Adrenal gland (tissue), 12 donors: ENCODE measurements around the gene STAG2. TPM values are rescaled to one million over a fixed set of nuclear protein-coding genes. Genes with fewer than 3 reads are reported as not detected.

ENCODE experiments used
- DNase-seq, 7 donors: peaks; one replicate each; pipeline ENCODE4 v3.0.0-alpha.2; 2019 to 2020
- H3K27ac ChIP-seq, 5 donors: fragments of 200-600 bp; sonication (generic) in 4 of 5; 1 replicate in 3 of 5; 2 replicates in 2 of 5; pipeline versions ENCODE4 v1.5.1 to v1.8.0; 2016 to 2020; ENCODE audit warnings: mild to moderate bottlenecking in 1 of 5
- H3K27me3 ChIP-seq: fragments of 200-600 bp; 2 replicates; pipeline ENCODE4 v1.8.0; 2021
- H3K36me3 ChIP-seq, 2 donors: fragments of 200-600 bp; replicated peaks in 1 of 2; 1 replicate in 1 of 2; 2 replicates in 1 of 2; pipeline versions ENCODE4 v1.5.1 to v1.8.0; 2018 to 2022
- H3K4me1 ChIP-seq, 2 donors: fragments of 200-600 bp; replicated peaks in 1 of 2; 1 replicate in 1 of 2; 2 replicates in 1 of 2; pipeline versions ENCODE4 v1.5.1 to v1.8.0; 2018 to 2021
- H3K4me3 ChIP-seq, 4 donors: fragments of 200-600 bp; sonication (generic) in 3 of 4; one replicate each; pipeline ENCODE4 v1.5.1; 2016 to 2018
- H3K9me3 ChIP-seq, 3 donors: fragments of 200-600 bp; sonication (generic) in 1 of 3; replicated peaks in 1 of 3; 1 replicate in 2 of 3; 2 replicates in 1 of 3; pipeline versions ENCODE4 v1.5.1 to v1.8.0; 2016 to 2021
- POLR2A ChIP-seq, 2 donors: fragments of 450-650 bp; IDR thresholded peaks; one replicate each; pipeline ENCODE4 v1.6.1; 2017; ENCODE audit warnings: antibody characterized with exemption in 2 of 2, mild to moderate bottlenecking in 2 of 2, moderate library complexity in 1 of 2
- WGBS, 4 donors: extraction: QIAGEN DNeasy Blood & Tissue Kit in 2 of 4; methylation state at CpG; one replicate each; pipeline versions ENCODE4 v1.1.5 to v1.1.7; 2013 to 2017; 5-methylcytosine and 5-hydroxymethylcytosine counted together
- intact Hi-C, 2 donors: fragments of 100-400 bp; cut with DNase I; formaldehyde crosslinking; loops; one replicate each; pipeline versions ENCODE4 v1.14.1 to v1.15.0; 2022 to 2023
- polyA plus RNA-seq, 3 donors: library from polyadenylated mRNA; stranded (reverse); fragments of 200-250 nt in 2 of 3; fragments of 350-450 nt in 1 of 3; fragmentation: Illumina TruSeq in 1 of 3; extraction: RNeasy Lipid Tissue Mini Kit (QIAGEN cat#74804) in 1 of 3; gene quantifications; one replicate each; pipeline ENCODE4 v1.2.3, GENCODE V29; 2013 to 2014
- total RNA-seq, 9 donors: library from RNA; depleted of rRNA in 4 of 9; stranded (reverse); fragments of >200 nt in 4 of 9; fragments of 120-200 nt in 1 of 9; fragmentation: NEBNext Ultra II Directional in 1 of 9; extraction: Animal tissue kit (Norgen Biotek cat#: 25700) in 1 of 9; gene quantifications; one replicate each; pipeline versions ENCODE4 v1.1.0 to v1.2.4, GENCODE V29; 2013 to 2023
- TF ChIP-seq, protein P1 (sequence below), 6 experiments: fragments of 450-650 bp in 4 of 6; fragments of 200-600 bp in 2 of 6; sonication (generic) in 1 of 6; IDR thresholded peaks; 1 replicate in 5 of 6; 2 replicates in 1 of 6; pipeline versions ENCODE4 v1.5.1 to v1.8.0; 2016 to 2021; ENCODE audit warnings: antibody characterized with exemption in 6 of 6, mild to moderate bottlenecking in 2 of 6, moderate library complexity in 1 of 6
- donor health status: healthy with polysubstance abuse.
- donor health status: Bipolar disorder and iron deficiency.
- donor health status: DM: yes; HTN: yes; CAD: no.
- donor health status: DM: no; HTN: no; CAD: no.
- donor health status: DM: no; HTN: no; CAD: no.
- donor health status: DM: yes; HTN: yes; CAD: no.

STAG2 gene
- total and polyA plus RNA-seq, 12 donors, result 12.6 to 71.5 (median 54.9) TPM

DNA sequence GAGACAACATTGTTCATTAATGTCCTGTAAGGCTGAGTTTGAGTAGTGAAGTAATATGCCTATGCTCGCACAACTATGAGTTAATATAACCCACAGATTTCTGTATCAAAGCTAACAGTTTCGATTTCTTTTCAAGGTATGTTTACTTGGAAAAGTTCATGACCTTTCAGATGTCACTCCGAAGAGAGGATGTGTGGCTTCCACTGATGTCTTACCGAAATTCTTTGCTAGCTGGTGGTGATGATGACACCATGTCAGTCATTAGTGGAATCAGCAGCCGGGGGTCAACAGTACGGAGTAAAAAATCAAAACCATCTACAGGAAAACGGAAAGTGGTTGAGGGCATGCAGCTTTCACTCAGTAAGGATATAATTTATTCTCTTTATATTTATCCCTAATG lies 124.9 kb downstream of the STAG2 start:
- Histone ChIP-seq H3K4me3 (no peak overlapping the region), H3K4me1 (no peaks in the 10 kb centered on the region), H3K9me3 (no peaks in the 10 kb centered on the region), H3K27ac (no peak overlapping the region), H3K27me3 (no peaks in the 10 kb centered on the region), H3K36me3 (peaks cover 0 to 29% of the 10 kb centered on the region in 2 donors)
- WGBS, 4 donors, result 68 to 85% (median 73%) methylated on average over 6 to 7 of the region's 7 CpGs
- TF ChIP-seq POLR2A (IDR thresholded peaks at IDR 0.05), result no peak
- TF ChIP-seq, protein P1, sequence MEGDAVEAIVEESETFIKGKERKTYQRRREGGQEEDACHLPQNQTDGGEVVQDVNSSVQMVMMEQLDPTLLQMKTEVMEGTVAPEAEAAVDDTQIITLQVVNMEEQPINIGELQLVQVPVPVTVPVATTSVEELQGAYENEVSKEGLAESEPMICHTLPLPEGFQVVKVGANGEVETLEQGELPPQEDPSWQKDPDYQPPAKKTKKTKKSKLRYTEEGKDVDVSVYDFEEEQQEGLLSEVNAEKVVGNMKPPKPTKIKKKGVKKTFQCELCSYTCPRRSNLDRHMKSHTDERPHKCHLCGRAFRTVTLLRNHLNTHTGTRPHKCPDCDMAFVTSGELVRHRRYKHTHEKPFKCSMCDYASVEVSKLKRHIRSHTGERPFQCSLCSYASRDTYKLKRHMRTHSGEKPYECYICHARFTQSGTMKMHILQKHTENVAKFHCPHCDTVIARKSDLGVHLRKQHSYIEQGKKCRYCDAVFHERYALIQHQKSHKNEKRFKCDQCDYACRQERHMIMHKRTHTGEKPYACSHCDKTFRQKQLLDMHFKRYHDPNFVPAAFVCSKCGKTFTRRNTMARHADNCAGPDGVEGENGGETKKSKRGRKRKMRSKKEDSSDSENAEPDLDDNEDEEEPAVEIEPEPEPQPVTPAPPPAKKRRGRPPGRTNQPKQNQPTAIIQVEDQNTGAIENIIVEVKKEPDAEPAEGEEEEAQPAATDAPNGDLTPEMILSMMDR (IDR thresholded peaks at IDR 0.05), result no peak
- intact Hi-C loops, result no loop called here
- DNase-seq, result no peak

GRCh38 chrX:124087000-124087746 lies 125.7 kb downstream of the STAG2 start:
- Histone ChIP-seq H3K9me3 (no peaks in the 10 kb centered on the region), H3K36me3 (peaks cover 0 to 31% of the 10 kb centered on the region in 2 donors), H3K4me1 (no peaks in the 10 kb centered on the region), H3K4me3 (no peak overlapping the region), H3K27ac (no peak overlapping the region), H3K27me3 (no peaks in the 10 kb centered on the region)
- TF ChIP-seq, protein P1 (IDR thresholded peaks at IDR 0.05), result no peak
- TF ChIP-seq POLR2A (IDR thresholded peaks at IDR 0.05), result no peak
- WGBS, 4 donors, result 76 to 92% (median 83%) methylated on average over 4 to 6 of the region's 6 CpGs
- intact Hi-C loops, result no loop called here
- DNase-seq, result no peak

GRCh38 chrX:124093222-124093621 lies 131.7 kb downstream of the STAG2 start:
- Histone ChIP-seq H3K4me1 (no peaks in the 10 kb centered on the region), H3K9me3 (no peaks in the 10 kb centered on the region), H3K4me3 (no peak overlapping the region), H3K27ac (no peak overlapping the region), H3K36me3 (peaks cover 0 to 19% of the 10 kb centered on the region in 2 donors), H3K27me3 (no peaks in the 10 kb centered on the region)
- TF ChIP-seq, protein P1 (IDR thresholded peaks at IDR 0.05), result no peak
- no peak for TF ChIP-seq POLR2A (IDR thresholded peaks at IDR 0.05)
- no peak for DNase-seq
- intact Hi-C loops, result no loop called here
- WGBS, 4 donors, result 79 to 98% (median 88%) methylated on average over 4 of the region's 4 CpGs

DNA sequence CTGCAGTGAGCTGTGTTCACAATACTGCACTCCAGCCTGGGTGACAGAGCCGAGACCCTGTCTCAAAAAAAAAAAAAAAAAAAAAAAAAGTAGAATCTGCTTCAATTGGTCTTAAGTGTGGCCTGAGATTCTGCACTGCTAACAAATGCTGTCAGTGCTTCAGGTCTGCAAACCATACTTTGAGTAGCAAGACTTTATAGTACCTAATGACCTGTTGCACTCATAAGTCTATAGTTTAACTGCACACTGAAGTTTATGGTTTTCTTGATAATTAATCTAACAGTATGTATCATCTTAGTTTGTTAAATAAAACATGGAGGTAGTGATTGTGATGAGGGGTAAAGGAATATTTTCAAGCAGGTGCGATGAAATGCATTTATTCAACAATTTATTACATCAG lies 135.6 kb downstream of the STAG2 start:
- WGBS, 4 donors, result 74 to 98% (median 89%) methylated on average over 2 of the region's 2 CpGs
- Histone ChIP-seq H3K9me3 (no peaks in the 10 kb centered on the region), H3K4me1 (no peaks in the 10 kb centered on the region), H3K27ac (no peak overlapping the region), H3K36me3 (peaks cover 0 to 3% of the 10 kb centered on the region in 2 donors), H3K27me3 (no peaks in the 10 kb centered on the region), H3K4me3 (no peak overlapping the region)
- intact Hi-C loops, result no loop called here
- no peak for DNase-seq
- no peak for TF ChIP-seq POLR2A (IDR thresholded peaks at IDR 0.05)
- TF ChIP-seq, protein P1 (IDR thresholded peaks at IDR 0.05), result no peak
